ENCODE data around the gene DCAF4.

DNA sequence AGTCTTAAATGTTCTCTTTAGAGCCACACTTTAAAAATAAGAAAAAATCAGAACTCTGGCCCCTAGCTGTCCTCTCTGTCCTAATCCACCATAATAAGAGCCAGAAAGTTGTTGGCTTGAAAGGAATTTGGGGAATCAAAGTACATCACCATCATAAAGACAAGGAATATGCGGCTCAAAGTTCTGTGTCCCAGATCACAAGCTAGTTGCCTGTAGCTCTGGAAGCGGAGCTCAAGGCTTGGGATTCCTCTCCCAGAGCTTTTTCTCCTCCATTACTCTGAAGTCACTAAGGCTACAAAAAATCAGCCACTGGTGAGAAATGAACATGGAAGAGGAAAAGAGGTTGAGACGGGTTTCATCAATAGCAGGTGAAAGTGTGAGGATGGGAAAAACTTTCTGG is 38.8 kb upstream of the DCAF4 start:
- TF ChIP-seq, protein P1, sequence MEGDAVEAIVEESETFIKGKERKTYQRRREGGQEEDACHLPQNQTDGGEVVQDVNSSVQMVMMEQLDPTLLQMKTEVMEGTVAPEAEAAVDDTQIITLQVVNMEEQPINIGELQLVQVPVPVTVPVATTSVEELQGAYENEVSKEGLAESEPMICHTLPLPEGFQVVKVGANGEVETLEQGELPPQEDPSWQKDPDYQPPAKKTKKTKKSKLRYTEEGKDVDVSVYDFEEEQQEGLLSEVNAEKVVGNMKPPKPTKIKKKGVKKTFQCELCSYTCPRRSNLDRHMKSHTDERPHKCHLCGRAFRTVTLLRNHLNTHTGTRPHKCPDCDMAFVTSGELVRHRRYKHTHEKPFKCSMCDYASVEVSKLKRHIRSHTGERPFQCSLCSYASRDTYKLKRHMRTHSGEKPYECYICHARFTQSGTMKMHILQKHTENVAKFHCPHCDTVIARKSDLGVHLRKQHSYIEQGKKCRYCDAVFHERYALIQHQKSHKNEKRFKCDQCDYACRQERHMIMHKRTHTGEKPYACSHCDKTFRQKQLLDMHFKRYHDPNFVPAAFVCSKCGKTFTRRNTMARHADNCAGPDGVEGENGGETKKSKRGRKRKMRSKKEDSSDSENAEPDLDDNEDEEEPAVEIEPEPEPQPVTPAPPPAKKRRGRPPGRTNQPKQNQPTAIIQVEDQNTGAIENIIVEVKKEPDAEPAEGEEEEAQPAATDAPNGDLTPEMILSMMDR (IDR thresholded peaks at IDR 0.05), result no peak
- TF ChIP-seq POLR2AphosphoS5 (IDR thresholded peaks at IDR 0.05), result no peak
- TF ChIP-seq POLR2A (IDR thresholded peaks at IDR 0.05), result no peak

Measured in breast epithelium (tissue), 3 donors.